WERI-Rb-1 (cell line): ENCODE results near the gene USP7.

Experiments used
- DNase-seq: peaks from one replicate; pipeline ENCODE4 v3.0.0-alpha.2; 2020
- H3K27ac ChIP-seq: fragments of 250-450 bp; sonication (Bioruptor Pico); 2 replicates; pipeline ENCODE4 v1.5.1; 2020; ENCODE audit warnings: mild to moderate bottlenecking, moderate library complexity
- H3K27me3 ChIP-seq: fragments of 250-450 bp; sonication (Bioruptor Pico); 2 replicates; pipeline ENCODE4 v1.5.1; 2021; ENCODE audit warnings: mild to moderate bottlenecking, low read depth, moderate library complexity; ENCODE audit not compliant: insufficient read depth, severe bottlenecking
- H3K36me3 ChIP-seq: fragments of 250-450 bp; sonication (Bioruptor Pico); 2 replicates; pipeline ENCODE4 v1.5.1; 2020; ENCODE audit warnings: mild to moderate bottlenecking, moderate library complexity
- H3K4me3 ChIP-seq: 2 replicates; pipeline ENCODE4 v1.5.1; 2011; ENCODE audit warnings: low read depth, mild to moderate bottlenecking, control low read depth, low read length
- H3K9me3 ChIP-seq: fragments of 250-450 bp; sonication (Bioruptor Pico); 2 replicates; pipeline ENCODE4 v1.5.1; 2021; ENCODE audit warnings: mild to moderate bottlenecking, moderate library complexity; ENCODE audit not compliant: severe bottlenecking
- TF ChIP-seq, protein P1 (sequence below): IDR thresholded peaks from 2 replicates; pipeline ENCODE4 v1.5.1; 2011; ENCODE audit warnings: low read depth, mild to moderate bottlenecking, control low read depth, inconsistent platforms, low read length

The USP7 gene

GRCh38 chr16:8893426-8893825 lies 70.3 kb downstream of the USP7 start:
- no peak overlapping the region for H3K27ac ChIP-seq
- H3K27me3 ChIP-seq = no peaks in the 10 kb centered on the region
- TF ChIP-seq, protein P1, sequence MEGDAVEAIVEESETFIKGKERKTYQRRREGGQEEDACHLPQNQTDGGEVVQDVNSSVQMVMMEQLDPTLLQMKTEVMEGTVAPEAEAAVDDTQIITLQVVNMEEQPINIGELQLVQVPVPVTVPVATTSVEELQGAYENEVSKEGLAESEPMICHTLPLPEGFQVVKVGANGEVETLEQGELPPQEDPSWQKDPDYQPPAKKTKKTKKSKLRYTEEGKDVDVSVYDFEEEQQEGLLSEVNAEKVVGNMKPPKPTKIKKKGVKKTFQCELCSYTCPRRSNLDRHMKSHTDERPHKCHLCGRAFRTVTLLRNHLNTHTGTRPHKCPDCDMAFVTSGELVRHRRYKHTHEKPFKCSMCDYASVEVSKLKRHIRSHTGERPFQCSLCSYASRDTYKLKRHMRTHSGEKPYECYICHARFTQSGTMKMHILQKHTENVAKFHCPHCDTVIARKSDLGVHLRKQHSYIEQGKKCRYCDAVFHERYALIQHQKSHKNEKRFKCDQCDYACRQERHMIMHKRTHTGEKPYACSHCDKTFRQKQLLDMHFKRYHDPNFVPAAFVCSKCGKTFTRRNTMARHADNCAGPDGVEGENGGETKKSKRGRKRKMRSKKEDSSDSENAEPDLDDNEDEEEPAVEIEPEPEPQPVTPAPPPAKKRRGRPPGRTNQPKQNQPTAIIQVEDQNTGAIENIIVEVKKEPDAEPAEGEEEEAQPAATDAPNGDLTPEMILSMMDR = no peak
- no peaks in the 10 kb centered on the region for H3K9me3 ChIP-seq
- peaks cover 72% of the 10 kb centered on the region for H3K36me3 ChIP-seq
- DNase-seq = no peak
- H3K4me3 ChIP-seq = no peak overlapping the region

GRCh38 chr16:8892101-8892575 lies 71.6 kb downstream of the USP7 start:
- H3K9me3 ChIP-seq = no peaks in the 10 kb centered on the region
- peaks cover 65% of the 10 kb centered on the region for H3K36me3 ChIP-seq
- no peak for DNase-seq
- no peaks in the 10 kb centered on the region for H3K27me3 ChIP-seq
- TF ChIP-seq, protein P1 = no peak
- no peak overlapping the region for H3K4me3 ChIP-seq
- no peak overlapping the region for H3K27ac ChIP-seq

DNA sequence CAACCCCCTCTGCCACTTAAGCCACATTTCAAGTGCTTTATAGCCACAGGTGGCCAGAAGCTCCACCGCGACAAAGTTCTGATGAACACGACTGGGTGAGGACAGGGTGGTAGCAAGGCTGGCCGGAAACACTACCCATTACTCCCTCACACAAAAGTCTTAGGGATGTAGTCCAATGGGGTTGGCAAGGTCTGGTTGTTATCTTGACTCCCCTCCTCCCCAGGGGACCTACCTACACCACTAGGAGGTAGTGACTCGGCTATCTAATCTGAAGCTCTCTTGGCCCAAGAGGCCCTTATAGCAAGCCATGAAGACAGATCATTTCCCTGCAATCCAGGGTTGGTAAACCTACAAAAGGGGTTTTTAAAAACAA lies 73.2 kb downstream of the USP7 start:
- Histone ChIP-seq H3K9me3 (no peaks in the 10 kb centered on the region), H3K27me3 (no peaks in the 10 kb centered on the region), H3K4me3 (no peak overlapping the region), H3K27ac (no peak overlapping the region), H3K36me3 (peaks cover 49% of the 10 kb centered on the region)
- TF ChIP-seq, protein P1 = no peak
- DNase-seq = no peak

GRCh38 chr16:8889893-8890548 lies 73.7 kb downstream of the USP7 start:
- no peaks in the 10 kb centered on the region for H3K27me3 ChIP-seq
- TF ChIP-seq, protein P1 = no peak
- H3K27ac ChIP-seq = no peak overlapping the region
- no peak overlapping the region for H3K4me3 ChIP-seq
- H3K36me3 ChIP-seq = peaks cover 44% of the 10 kb centered on the region
- no peak for DNase-seq
- H3K9me3 ChIP-seq = no peaks in the 10 kb centered on the region

- Histone ChIP-seq H3K36me3 (peaks cover 36% of the 10 kb centered on the region), H3K27ac (no peak overlapping the region)
- TF ChIP-seq, protein P1 = no peak
These were observed 74.5 kb downstream of the USP7 start for GRCh38 chr16:8888951-8889892.

More at GRCh38 chr16:8888951-8889892, 74.5 kb downstream of the USP7 start:
- H3K27me3 ChIP-seq = no peaks in the 10 kb centered on the region
- DNase-seq = no peak
- H3K9me3 ChIP-seq = no peaks in the 10 kb centered on the region
- no peak overlapping the region for H3K4me3 ChIP-seq
